IPS-15b (cell line): ENCODE data around the gene SELENOW.
"Not testable (repeated sequence)": the region's sequence is repeated elsewhere in the genome, so short reads cannot be mapped to it uniquely, and the experiment has no call there.

Experiments used
- H3K27me3 ChIP-seq: one replicate; pipeline ENCODE4 v1.6.1; 2013; ENCODE audit warnings: low read length; ENCODE audit not compliant: control insufficient read depth, insufficient read depth
- H3K36me3 ChIP-seq: one replicate; pipeline ENCODE4 v1.6.1; 2013; ENCODE audit warnings: low read length; ENCODE audit not compliant: control insufficient read depth, insufficient read depth
- H3K4me1 ChIP-seq: one replicate; pipeline ENCODE4 v1.6.1; 2013; ENCODE audit warnings: mild to moderate bottlenecking, low read length; ENCODE audit not compliant: control insufficient read depth, insufficient read depth
- H3K4me3 ChIP-seq: one replicate; pipeline ENCODE4 v1.5.1; 2013; ENCODE audit warnings: low read depth, low read length
- H3K9ac ChIP-seq: one replicate; pipeline ENCODE4 v1.6.1; 2013; ENCODE audit warnings: low read depth, mild to moderate bottlenecking, low read length
- H3K9me3 ChIP-seq: one replicate; pipeline ENCODE4 v1.6.1; 2013; ENCODE audit warnings: mild to moderate bottlenecking, low read length; ENCODE audit not compliant: control insufficient read depth, insufficient read depth

Gene SELENOW

GRCh38 chr19:47760632-47760999, 17.9 kb upstream of the SELENOW start:
- Histone ChIP-seq H3K36me3 (peaks cover 24% of the 10 kb centered on the region), H3K27me3 (no peaks in the 10 kb centered on the region), H3K4me3 (no peak overlapping the region), H3K4me1 (peaks cover 3% of the 10 kb centered on the region), H3K9ac (no peak overlapping the region), H3K9me3 (no peaks in the 10 kb centered on the region)

DNA sequence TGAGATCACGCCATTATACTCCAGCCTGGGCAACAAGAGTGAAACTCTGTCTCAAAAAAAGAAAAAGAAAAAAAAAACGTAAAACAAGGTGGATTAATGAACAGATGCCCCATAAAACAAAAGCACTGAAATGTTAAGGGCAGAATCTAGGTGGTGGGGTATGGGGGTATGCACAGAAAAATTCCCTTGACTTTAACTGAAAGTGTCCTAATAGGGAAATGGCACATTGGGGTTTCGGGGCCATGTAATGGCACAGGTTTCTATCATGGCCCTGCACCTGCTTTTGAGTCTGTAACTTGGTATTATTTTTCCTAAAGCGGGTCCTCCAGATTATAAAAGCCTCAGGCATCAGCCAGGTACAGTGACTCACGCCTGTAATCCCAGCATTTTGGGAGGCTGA, 16.9 kb upstream of the SELENOW start:
- H3K27me3 ChIP-seq, result no peaks in the 10 kb centered on the region
- H3K9me3 ChIP-seq, result no peaks in the 10 kb centered on the region
- no peak overlapping the region for H3K9ac ChIP-seq
- H3K4me3 ChIP-seq, result no peak overlapping the region
- peaks cover 14% of the 10 kb centered on the region for H3K36me3 ChIP-seq
- peaks cover 3% of the 10 kb centered on the region for H3K4me1 ChIP-seq

DNA sequence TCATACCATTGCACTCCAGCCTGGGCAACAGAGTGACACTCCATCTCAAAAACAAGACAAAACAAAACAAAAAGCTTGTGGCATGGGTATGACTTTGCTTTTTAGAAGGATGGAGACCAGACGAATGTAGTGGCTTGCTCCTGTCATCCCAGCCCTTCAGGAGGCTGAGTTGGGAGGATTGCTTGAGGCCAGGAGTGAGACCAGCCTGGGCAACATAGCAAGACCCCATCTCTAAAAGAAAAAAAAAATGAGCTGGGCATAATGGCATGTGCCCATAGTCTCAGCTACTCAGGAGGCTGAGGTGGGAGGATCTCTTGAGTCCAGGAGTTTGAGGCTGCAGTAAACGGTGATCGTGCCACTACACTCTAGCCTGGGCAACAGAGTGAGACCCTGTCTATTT, 16.4 kb upstream of the SELENOW start:
- H3K4me1 ChIP-seq, result peaks cover 3% of the 10 kb centered on the region
- peaks cover 8% of the 10 kb centered on the region for H3K36me3 ChIP-seq
- H3K4me3 ChIP-seq, result no peak overlapping the region
- H3K9ac ChIP-seq, result no peak overlapping the region
- H3K9me3 ChIP-seq, result no peaks in the 10 kb centered on the region
- no peaks in the 10 kb centered on the region for H3K27me3 ChIP-seq

- no peaks in the 10 kb centered on the region for H3K27me3 ChIP-seq
Observed at GRCh38 chr19:47762615-47763308, 15.7 kb upstream of the SELENOW start.

DNA sequence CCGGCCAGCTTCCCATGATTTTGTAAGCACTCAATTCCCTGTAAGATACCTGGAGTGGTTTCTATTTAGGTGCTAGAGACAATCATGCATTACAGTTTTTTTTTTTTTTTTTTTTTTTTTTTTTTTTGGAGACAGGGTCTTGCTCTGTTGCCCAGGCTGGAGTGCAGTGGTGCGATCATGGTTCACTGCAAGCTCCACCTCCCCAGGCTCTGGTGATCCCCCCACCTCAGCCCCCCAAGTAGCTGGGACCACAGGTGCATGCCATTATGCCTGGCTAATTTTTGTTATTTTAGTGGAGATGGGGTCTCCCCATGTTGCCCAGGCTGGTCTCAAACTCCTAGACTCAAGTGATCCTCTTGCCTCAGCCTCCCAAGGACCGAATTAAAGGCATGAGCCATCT, 13.8 kb upstream of the SELENOW start:
- not testable (repeated sequence) for H3K9ac ChIP-seq, H3K4me3 ChIP-seq, H3K9me3 ChIP-seq, H3K36me3 ChIP-seq, H3K4me1 ChIP-seq, H3K27me3 ChIP-seq

More at GRCh38 chr19:47762615-47763308, 15.7 kb upstream of the SELENOW start:
- Histone ChIP-seq H3K9ac (no peak overlapping the region), H3K36me3 (peaks cover 3% of the 10 kb centered on the region), H3K4me1 (peaks cover 3% of the 10 kb centered on the region), H3K4me3 (no peak overlapping the region), H3K9me3 (no peaks in the 10 kb centered on the region)

DNA sequence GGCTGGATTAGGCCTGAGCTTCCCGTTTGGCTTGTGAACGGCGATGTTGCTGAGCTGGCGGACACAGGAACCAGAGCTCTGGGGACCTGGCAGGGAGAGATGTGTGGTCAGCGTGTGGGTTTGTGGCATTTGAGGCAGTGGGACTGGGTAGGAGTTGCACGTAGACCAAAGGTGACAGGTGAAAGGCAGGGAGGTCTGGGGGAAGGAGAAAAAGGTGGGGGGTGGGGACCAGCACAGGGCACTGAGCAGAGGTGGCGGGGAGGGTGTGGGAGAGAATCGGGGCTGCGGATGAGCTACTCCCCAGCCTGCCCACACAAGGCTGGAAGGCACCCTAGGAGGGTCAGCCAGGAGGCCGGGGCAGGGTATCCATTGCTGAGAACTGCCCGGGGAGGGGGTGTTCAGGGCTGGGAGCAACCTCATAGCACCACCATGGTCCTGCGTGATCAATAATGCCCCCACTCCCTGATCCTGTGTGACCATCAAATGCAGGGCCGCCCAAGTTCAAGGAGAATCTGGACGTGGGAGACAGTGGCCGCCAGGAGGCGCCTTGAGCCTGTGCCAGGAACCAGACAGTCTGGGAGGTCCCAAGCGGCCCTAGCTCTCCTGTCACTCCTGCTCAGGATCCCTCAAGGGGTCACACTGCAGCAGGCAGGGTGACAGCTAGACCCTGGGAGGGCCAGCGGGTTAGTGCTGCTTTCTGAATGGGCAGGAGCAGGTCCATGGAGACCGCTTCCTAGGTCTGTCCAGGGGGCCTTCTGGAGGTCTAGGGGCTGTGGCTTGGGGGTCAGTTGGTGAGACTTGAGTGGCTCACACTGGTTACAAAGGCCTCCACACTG, 12.8 kb upstream of the SELENOW start:
- H3K4me1 ChIP-seq, result peaks cover 6% of the 10 kb centered on the region
- no peaks in the 10 kb centered on the region for H3K36me3 ChIP-seq
- H3K9me3 ChIP-seq, result no peaks in the 10 kb centered on the region
- H3K9ac ChIP-seq, result no peak overlapping the region
- no peak overlapping the region for H3K4me3 ChIP-seq
- no peaks in the 10 kb centered on the region for H3K27me3 ChIP-seq

DNA sequence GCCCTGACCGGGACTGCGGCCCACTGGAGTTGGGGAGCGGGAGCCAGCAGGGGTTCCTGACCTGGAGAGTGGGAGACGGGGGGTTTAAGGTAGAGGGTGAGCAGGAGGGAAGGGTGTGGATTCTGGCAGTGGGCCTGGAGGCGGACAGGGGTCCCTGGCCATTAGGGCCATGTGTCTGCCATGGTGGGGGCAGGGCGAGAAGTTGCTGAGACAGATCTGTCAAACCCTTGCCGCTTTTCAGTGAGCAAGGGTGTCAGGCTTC, 12.2 kb upstream of the SELENOW start:
- H3K9me3 ChIP-seq, result no peaks in the 10 kb centered on the region
- no peak overlapping the region for H3K9ac ChIP-seq
- no peaks in the 10 kb centered on the region for H3K27me3 ChIP-seq
- H3K4me3 ChIP-seq, result no peak overlapping the region
- H3K4me1 ChIP-seq, result peaks cover 6% of the 10 kb centered on the region
- no peaks in the 10 kb centered on the region for H3K36me3 ChIP-seq

DNA sequence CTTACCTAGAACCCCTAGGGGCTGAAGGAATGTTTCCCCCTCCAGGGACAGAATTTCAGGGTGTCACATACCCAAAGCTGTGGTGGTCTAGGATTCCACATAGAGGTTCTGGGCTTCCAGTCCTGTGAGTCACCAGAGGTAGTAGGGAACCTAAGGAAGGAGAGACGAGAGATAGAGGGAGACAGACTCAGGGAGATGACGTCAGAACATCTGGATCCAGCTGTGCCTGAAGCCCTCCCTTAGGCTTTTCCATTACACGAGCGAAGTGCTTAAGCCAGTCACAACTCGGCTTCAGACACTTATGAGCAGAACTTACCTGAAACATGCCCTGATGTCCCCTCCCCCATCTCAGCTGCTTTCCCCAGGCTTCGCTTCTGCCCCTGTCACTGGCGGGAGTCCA, 11.8 kb upstream of the SELENOW start:
- H3K36me3 ChIP-seq, result no peaks in the 10 kb centered on the region
- peaks cover 6% of the 10 kb centered on the region for H3K4me1 ChIP-seq
- no peak overlapping the region for H3K9ac ChIP-seq
- H3K27me3 ChIP-seq, result no peaks in the 10 kb centered on the region
- no peak overlapping the region for H3K4me3 ChIP-seq
- no peaks in the 10 kb centered on the region for H3K9me3 ChIP-seq

- H3K4me1 ChIP-seq, result peaks cover 6% of the 10 kb centered on the region
- no peak overlapping the region for H3K4me3 ChIP-seq
Observed at GRCh38 chr19:47767349-47767748, 11.2 kb upstream of the SELENOW start.

DNA sequence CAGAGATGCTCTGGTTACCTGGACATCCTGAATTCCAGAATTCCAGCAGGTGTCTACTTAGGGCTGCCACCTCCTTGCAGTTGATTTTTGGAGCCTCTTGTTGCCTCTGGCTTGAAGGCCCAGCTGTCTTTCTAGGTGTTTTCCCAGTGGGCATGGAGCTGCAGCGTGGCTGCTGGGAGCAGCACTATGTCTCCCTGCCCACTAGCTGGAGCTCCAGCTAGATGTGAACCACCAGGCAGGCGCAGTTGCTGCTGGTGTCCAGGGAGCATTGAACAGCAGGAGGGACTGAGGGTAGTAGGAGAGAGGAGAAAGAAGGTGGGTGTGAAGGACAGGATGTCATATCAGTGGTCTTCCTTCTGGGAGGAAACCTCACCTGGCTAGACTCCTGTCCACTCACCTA, 9.9 kb upstream of the SELENOW start:
- H3K9ac ChIP-seq, result no peak overlapping the region

More at GRCh38 chr19:47767349-47767748, 11.2 kb upstream of the SELENOW start:
- Histone ChIP-seq H3K36me3 (no peaks in the 10 kb centered on the region), H3K27me3 (no peaks in the 10 kb centered on the region), H3K9me3 (no peaks in the 10 kb centered on the region), H3K9ac (no peak overlapping the region)

GRCh38 chr19:47769534-47769933, 9.0 kb upstream of the SELENOW start:
- H3K36me3 ChIP-seq, result no peaks in the 10 kb centered on the region
- no peak overlapping the region for H3K4me3 ChIP-seq
- no peaks in the 10 kb centered on the region for H3K27me3 ChIP-seq
- no peak overlapping the region for H3K9ac ChIP-seq
- no peaks in the 10 kb centered on the region for H3K9me3 ChIP-seq
- H3K4me1 ChIP-seq, result peaks cover 6% of the 10 kb centered on the region

More for the DNA sequence above, 9.9 kb upstream of the SELENOW start:
- no peak overlapping the region for H3K4me3 ChIP-seq
- H3K9me3 ChIP-seq, result no peaks in the 10 kb centered on the region
- no peaks in the 10 kb centered on the region for H3K27me3 ChIP-seq
- no peaks in the 10 kb centered on the region for H3K36me3 ChIP-seq
- peaks cover 6% of the 10 kb centered on the region for H3K4me1 ChIP-seq

- not testable (repeated sequence) for H3K4me3 ChIP-seq, H3K9ac ChIP-seq, H3K9me3 ChIP-seq, H3K27me3 ChIP-seq, H3K4me1 ChIP-seq, H3K36me3 ChIP-seq
Observed at GRCh38 chr19:47771291-47771690, 7.2 kb upstream of the SELENOW start.
